ENCODE results near the gene DNMT3L.
"Not testable (repeated sequence)": the region's sequence is repeated elsewhere in the genome, so short reads cannot be mapped to it uniquely, and the experiment has no call there.

The DNMT3L gene

DNA sequence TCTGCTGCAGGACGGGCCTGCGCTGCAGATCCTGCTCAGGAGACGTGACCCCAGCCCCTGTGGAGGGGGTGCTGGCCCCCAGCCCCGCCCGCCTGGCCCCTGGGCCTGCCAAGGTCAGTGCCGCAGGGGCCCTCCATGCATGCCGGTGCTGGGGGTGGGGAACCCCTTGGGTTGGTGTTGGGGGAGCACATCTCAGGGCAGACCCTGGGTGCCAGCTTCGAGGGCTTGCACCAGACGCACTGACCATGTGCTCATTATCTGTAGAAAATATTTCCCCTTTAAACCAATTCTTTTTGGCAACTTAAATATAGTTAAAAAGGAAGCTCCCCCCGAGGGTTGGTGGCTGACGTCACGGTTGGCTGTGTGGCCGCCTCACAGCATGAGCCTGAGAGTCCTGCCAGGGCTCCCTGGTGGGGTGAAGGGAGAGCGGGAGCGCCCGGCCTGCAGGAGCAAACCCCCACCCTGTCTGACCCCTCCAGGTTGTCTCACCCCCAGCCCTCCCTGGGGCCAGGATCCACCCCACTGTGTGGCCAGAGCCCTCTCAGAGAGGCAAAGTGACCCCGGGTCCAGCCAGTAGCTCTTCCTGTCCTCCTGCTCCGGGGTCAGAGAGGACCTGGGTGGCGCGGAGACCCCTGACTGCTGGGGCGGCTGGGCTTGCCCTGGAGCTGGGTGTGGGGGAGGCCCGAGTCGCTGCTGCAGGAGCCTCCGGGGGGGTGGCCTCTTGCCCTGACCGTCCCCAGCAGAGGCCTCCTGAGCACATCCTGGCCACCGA lies 32.9 kb upstream of the DNMT3L start:
- no peak for DNase-seq

- DNase-seq = no peak
Observed at GRCh38 chr21:44293551-44294231, 32.0 kb upstream of the DNMT3L start.

GRCh38 chr21:44292812-44293195 lies 31.1 kb upstream of the DNMT3L start:
- no peak for DNase-seq

DNA sequence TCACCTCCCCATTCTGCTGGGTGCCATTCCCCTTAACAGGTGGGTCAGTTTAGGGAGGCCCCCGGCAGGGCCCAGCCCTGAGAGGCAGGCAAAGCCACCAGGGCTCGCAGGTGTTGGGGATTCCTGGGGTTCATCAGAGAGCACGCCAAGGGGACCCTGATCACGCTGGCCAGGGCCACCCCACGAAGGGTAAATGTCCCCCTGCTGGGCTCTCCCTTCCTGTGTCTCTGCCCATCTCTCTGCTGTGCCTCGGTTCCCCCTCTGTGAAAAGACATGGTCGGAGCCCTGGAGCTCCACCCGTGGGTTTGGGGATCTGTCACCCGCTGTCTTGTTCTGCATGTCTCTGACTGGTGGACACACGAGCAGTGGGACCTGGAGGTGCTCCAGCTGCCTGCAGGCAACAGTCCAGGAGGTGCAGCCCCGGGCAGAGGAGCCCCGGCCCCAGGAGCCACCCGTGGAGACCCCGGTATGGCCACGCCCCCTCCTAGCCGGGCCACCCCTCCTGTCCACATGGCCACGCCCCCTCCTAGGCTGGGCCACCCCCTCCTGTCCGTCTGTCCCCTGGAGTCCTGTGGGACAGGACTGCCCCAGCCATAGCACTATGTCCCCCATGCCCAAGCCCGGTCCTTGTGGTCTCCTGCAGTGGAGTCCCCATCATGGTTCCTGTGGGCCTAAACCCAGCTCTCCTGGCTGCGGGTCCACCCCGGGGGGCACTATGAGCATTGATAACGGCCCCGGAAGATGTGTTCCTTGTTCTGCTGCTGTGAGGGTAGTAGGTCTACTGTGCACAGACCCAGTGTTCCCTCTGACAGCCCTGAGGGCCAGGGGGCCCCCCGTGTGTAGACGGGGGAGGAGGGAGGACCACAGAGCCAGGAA lies 30.5 kb upstream of the DNMT3L start:
- DNase-seq = no peak

DNA sequence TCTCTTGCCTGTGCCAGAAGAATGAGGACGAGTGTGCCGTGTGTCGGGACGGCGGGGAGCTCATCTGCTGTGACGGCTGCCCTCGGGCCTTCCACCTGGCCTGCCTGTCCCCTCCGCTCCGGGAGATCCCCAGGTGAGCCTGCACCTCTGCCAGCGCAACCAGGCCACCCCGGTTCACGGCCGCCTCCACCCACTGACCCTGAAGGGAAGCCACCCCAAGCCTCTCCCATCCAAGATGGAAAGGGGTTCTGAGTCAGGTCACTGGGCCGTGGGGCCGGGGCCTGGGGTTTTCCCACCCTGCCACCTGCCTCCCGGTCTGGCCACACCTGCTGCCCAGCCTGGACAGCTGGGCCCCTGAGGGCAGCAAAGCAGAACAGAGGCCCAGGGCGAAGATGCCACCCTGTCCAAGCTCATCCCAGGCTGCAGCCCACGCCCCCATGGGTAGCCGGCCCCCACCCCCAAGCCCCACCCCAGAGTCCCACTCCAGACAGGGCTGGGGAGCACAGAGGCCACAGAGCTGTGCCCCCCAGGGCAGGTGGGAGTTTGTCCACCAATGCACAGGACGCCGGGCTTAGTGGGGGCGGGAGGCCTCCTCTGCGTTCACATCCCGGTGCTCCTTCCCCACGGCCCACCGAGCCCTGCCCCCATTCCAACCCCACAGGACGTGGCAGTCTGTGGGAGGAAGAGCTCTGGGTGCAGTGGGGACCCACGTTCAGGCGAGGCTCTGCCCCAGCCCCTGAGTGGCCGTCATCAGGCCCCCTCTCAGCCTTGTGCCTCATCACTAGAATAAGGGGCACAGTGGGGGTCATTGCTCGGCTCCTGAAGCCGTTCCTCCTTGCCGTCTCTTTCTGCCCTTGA lies 29.6 kb upstream of the DNMT3L start:
- DNase-seq = no peak

DNA sequence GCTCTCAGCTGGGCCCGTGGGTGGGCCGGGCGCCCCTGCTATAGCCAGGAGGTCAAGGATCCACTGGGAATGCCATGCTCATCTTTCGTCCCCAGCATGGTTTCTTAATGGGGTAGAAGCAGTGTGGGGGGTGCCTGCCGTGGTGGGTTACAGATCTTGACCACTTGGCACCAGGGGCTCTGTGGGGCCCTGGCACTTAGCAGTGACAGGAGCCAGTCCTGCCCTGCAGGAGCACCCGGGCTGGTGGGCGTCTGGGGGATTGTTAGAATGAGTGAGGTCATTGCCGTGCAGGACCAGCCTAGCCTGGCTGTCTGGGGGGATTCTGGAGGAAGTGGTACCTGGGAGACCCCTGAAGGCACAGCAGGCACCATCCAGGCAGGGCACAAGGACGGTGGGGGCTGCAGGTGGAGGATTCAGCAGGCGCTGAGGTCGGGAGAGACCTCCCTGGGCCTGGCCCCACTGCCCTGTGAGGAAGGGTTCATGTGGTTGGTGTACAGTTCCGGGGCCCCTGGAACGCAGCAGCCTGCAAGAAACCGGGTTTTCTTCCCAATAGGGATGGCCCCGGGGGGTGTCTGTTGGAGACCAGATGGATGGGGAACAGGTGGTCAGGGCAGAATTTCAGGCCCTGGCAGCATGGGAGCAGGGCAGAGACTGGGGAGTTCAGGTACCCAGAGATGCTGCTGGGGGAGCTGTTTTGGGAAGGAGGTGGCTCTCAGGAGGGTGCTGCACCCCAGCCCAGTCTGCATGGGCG lies 28.8 kb upstream of the DNMT3L start:
- no peak for DNase-seq

DNA sequence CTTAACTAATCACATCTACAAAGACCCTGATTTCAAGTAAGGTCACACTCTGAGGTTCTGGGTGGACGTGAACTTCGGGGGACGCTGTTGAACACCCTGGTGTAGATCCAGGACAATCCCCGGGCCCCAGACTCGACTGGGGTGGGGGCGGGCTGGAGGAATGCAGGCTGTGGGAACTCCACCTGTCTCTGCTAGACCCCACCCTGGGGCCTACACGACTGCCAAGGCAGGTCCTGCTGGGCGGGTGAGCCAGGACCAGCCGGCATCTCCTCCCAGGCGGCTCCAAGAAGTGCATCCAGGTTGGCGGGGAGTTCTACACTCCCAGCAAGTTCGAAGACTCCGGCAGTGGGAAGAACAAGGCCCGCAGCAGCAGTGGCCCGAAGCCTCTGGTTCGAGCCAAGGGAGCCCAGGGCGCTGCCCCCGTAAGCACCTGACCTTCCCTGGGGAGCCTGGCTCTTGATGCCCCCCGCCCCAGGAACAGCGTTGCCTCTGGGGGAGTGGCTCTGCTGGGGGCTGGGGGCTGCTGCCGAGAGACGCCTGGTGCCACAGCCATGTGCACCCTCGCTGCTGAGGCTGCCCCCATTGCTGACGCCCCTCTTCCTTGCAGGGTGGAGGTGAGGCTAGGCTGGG lies 27.8 kb upstream of the DNMT3L start:
- DNase-seq = no peak

- DNase-seq = no peak
Observed at GRCh38 chr21:44288251-44289110, 26.8 kb upstream of the DNMT3L start.

DNA sequence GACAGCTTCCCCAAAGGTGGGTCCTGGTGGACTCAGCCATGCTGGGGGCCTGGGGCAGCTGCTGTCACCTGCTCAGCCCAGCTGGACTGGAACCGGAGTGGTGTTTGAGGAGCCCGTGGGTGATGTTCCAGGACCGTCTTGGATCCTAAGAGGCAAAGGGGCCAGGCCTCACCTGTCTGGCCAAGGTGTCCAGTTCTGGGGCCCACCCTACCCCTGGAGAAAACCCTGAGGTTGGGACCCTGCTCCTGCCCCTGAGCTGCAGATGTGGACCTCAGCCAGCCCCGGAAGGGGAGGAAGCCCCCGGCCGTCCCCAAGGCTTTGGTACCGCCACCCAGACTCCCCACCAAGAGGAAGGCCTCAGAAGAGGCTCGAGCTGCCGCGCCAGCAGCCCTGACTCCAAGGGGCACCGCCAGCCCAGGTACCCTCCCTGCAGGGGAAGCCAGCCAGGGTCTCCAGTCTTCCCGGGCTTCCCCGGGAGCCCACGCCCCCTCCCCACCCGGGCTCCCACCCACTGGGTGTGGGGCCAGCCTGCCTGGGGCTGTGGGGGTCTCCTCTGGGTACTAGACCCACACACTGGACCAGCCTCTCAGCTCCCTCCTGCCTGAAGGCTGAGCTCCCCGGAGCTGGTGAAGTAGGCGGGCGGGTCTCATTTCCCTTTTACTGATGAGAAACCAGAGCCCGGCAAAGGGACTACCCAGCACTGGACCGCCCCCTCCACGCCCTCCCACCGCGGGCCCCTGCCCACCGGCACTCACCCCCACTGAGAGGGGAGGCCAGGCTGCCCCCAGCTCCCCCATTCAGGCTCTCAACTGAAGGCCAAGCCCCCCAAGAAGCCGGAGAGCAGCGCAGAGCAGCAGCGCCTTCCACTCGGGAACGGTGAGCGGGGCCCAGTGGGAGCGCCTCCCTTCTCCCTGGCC lies 25.3 kb upstream of the DNMT3L start:
- no peak for DNase-seq

- no peak for DNase-seq
Observed at GRCh38 chr21:44286086-44286715, 24.5 kb upstream of the DNMT3L start.

DNA sequence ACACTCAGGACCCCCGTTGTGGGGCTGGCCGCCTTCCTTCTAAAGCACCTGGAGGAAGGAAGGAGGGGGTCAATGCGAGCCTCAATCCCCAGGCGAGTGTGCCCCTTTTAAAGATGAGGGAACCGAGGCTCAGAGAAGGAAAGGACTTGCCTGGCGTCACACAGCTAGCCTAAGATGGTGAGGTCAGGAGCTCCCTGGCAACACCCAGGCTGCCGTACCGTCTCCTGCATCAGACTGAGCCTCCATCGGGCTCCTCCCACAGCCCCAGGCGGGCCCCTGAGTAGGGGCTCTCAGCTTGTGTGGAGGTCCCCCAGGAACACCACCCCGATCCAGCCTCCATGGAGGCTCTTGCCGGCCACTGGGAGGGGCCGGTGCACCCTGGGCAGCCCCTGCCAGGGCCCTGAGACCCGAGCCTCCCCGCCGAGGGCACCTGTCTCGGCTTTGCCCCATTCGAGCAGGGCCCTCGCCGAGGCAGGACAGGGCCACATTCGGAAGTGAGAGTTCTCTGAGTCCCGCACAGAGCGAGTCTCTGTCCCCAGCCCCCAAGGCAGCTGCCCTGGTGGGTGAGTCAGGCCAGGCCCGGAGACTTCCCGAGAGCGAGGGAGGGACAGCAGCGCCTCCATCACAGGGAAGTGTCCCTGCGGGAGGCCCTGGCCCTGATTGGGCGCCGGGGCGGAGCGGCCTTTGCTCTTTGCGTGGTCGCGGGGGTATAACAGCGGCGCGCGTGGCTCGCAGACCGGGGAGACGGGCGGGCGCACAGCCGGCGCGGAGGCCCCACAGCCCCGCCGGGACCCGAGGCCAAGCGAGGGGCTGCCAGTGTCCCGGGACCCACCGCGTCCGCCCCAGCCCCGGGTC lies 23.7 kb upstream of the DNMT3L start, which contains the start of gene AIRE:
Gene AIRE (plus strand): TSS at position 739 of the 855 bp plus-strand sequence. CDS start 131 bp downstream, outside the sequence.
- no peak for DNase-seq

GRCh38 chr21:44283948-44284347 lies 22.3 kb upstream of the DNMT3L start:
- DNase-seq = no peak

DNA sequence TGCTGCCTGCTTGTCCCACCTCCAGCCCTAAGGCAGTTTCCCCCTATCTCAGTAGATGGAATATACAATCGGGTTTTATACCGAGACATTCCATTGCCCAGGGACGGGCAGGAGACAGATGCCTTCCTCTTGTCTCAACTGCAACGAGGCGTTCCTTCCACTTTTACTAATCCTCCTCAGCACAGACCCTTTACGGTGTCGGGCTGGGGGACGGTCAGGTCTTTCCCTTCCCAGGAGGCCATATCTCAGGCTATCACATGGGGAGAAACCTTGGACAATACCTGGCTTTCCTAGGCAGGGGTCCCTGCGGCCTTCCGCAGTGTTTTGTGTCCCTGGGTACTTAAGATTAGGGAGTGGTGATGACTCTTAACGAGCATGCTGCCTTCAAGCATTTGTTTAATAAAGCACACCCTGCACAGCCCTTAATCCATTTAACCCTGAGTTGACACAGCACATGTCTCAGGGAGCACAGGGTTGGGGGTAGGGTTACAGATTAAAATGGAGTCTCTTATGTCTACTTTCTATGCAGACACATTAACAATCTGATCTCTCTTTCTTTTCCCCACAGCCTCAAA lies 21.6 kb upstream of the DNMT3L start:
- not testable (repeated sequence) for DNase-seq

GRCh38 chr21:44282370-44282769 lies 20.7 kb upstream of the DNMT3L start:
- DNase-seq = no peak

GRCh38 chr21:44281801-44282200 lies 20.1 kb upstream of the DNMT3L start:
- no peak for DNase-seq

- DNase-seq = no peak
Observed at GRCh38 chr21:44279354-44280260, 17.9 kb upstream of the DNMT3L start.
